T follicular helper cell (primary cell): ENCODE measurements around the gene MRPS25.
"Not testable (repeated sequence)": the region's sequence is repeated elsewhere in the genome, so short reads cannot be mapped to it uniquely, and the experiment has no call there.

Experiments
- DNase-seq: peaks from one replicate; pipeline ENCODE4 v3.0.0-alpha.2; 2020; ENCODE audit warnings: low read depth

Gene MRPS25

DNA sequence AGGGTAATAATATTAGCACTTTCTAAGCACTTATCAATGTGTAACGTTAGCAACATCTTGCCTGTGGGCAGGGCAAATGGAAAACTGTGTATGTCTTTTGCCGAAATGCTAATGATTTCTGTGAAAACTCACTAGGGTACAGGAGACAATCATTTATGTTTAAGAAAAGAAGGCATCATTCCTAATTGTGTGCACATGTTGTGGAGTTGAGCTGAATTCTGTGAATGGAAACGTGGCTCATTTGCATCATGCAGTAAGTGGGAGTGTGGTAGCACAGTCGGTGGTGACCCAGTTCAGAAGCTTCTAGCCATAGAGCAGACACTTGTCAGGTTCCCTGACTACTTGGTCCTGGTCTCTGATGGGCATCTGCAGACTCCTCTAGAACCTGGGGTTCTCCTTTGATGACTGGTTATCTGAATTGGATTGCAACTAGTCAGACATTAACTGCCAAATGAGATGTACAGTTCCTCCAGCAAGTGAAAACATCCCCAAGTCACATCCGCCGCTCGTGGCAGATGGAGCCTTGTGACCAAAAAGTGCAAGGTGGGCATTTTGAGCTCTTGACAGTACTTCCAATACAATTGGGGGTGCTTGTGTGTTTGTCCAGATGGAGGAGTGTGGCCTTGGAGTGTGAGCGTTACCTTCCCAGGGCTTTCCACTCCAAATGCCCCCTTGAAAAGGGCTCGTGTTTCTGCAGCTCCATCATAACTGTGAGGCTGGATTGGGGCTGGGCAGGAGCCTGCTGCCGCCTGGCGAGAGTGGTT, 21.5 kb downstream of the MRPS25 start:
- DNase-seq = no peak

DNA sequence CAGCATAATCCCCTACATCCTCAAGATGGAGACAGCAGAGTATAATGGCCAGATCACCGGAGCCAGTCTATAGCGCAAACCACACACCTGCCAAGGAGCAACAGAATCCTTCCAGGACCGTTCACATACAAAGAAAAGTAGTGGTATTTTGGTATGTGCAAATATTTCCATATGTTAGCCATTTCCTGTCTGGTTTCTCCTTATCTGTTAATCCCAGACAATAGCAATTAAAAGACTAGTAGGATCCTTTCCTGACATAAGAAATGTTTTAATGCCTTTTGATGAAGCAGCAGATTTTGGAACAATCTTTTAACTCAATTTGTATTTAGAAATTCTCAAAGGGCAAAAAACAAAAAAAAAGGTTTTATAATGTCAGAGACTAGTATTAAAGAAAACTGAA, 22.2 kb downstream of the MRPS25 start:
- DNase-seq = no peak

DNA sequence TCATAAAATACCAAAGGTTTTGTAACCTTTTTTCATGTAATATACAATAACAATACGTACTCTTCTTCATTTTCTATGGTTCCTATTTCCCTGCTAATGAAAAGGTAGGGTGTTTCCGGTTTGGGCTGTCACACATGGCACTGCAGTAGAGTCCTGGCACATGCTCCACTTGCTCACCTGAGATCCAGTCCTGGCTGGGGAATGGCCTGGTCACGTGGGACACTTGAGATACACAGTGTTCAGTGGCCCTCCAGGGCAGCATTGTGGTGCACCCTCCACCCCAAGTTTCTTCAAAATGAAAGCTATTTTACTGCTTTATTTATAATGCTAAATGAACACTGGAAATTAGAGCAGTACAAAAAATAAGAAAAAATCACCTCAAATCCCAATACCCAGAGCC, 23.2 kb downstream of the MRPS25 start:
- DNase-seq = no peak

DNA sequence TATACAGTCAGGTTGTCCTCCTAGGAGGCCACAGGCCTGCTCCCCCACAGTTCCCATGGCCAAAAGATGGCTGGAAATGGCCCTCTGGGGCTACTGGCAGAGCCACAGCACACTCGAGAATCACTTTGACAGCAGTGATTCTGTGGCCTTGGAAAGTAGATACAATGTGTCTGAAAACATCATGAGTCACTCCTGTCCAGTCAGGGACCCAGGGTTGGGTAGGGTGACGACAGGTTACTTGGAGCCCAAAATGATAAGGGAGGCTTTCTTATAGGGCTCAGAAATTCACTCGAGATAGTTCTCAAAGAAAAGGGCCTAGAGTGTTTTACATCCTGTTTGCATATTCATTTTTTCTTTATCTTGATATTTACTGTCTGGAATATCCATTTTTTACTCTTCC, 24.3 kb downstream of the MRPS25 start:
- DNase-seq = no peak

DNA sequence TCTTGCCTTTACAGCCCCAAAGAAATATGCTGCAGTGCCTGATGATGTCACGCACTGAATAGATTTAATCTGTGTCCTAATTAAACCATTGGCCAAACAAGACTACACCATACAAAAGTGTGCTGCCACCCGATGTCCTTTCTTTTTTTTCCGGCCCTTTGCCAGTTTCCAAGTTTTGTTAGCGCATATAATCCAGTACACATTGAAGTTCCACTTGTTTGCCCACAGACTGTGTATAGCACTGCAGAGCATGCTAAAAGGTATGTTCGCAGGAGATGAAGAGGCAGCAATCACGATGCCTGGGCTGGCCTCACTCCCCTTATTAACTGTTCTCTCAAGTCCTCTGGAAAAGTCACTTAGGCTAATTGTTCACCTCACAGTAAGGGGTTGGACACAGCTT, 26.8 kb downstream of the MRPS25 start:
- no peak for DNase-seq

DNA sequence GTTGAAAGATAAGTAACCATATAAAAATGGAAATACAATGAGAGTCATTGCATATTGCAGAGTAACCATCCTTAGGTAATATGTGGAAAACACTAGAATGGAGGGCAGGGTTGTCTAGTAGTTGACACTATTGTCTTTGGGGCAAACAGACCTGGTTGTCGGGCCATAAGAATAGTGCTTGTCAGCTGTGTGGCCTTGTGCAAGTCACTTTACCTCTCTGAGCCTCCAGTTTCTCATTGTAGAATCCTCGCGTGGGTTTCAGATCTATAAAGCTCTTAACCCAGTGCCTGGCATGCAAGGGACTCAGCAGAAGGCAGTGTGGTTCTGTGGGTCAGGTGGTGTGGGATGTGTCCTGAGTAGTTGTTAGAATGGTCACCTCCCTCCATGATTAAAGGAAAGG, 32.0 kb downstream of the MRPS25 start:
- DNase-seq = no peak

DNA sequence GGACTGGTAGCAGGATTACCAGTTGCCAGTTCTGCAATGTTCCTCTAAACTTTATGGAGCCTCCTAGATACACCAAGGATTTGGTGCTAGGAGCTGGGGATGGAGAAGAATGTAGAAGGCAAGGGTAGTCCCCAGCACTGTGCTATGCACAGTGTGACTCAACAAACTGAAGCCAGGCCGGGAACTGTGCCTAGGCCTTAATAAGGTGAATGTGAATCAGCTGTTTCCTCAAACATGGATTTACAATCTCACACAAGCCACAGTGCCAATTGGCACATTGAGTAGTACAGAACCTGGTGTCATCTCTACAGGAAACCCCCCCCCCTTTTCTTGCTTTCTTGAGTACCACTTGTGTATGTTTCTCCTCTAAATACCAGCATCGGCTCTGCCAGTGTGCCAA, 32.5 kb downstream of the MRPS25 start:
- DNase-seq = no peak

DNA sequence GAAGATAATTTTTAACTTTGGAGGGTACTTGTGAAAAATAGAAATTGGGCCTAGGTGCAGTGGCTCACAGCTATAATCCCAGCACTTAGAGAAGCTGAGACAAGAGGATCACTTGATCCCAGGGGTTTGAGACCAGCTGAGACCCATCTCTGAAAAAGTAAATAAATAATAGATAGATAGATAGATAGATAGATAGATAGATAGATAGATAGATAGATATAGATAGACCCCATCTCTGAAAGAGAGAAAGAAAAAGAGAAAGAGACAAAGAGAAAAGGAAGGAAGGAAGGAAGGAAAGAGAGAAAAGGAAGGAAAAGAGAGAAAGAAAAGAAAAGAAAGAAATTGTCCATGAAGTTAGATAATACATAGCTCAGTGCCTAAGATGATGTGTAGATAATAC, 35.5 kb downstream of the MRPS25 start:
- no peak for DNase-seq

DNA sequence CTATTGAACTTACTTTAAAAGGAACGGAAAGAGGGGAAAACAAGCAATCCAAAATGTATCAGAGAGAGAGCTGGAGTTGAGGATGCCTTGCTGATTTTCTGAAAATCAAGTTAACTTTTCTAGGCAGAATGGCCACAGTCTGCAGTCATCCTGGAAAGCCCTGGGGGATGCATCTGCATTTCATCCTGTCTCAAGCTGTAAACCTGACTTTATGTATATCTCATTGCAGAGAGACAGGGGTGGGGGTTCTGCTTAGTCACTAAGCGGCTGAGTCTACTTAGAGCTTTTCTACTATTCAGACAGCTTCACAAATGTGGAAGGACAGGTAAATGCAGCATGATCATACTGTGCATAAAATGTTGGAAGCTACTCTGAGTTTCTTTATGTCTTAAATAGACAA, 41.4 kb downstream of the MRPS25 start:
- DNase-seq = no peak

DNA sequence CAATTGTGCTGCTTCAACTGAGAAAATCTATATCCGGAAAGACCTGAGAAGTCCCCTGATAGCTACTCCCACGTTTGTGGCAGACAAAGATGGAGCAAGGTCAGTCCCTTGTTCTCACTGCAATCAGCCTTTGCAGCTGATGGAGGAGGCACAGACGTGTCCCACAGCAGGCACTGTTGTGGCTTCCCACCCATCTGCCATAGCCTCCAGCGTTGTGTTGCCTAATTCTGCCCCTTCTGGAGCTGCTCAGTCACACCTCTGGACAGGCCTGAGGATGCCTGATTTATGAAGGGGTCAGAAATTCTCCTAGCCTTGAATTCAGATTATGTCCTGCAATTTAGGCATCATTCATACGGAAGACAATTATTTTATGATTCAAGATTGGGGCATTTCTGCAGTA, 41.9 kb downstream of the MRPS25 start:
- DNase-seq = no peak

DNA sequence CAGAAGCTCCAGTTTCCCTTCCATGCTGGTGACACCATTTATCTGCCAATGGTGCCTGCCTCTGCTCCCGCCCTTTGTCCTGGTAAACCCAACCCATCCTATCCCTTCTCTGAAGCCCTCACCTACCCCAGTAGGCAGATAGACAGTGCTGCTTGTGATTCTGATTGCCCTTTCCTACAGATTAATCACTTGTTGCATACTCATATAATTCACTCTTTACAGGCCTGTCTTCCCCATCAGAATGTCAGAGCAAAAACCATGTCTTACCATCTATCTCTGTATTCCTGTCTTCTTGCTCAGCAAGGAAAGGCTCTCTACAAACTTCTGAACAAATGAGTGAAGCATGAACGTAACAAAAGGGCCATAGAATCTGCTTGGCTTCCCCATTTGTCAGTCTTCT, 47.9 kb downstream of the MRPS25 start:
- no peak for DNase-seq

DNA sequence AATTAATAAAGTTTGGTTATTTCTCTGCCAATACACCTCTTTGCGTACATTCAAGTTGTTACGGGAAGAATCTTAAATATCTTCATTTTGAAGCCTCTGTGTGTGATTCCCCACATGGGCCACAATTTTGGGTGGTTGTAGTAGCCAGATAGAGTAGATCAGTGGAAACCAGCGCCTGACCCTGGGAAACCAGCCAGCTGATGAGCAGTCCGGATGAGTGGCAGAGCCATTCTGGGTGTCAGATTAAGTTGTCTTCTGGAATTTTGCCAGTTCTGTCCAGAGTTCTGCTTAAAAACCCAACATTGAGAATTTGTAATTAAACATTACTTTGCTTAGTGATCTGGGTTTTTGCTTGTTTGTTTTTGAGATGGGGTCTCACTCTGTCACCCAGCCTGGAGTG, 49.7 kb downstream of the MRPS25 start:
- DNase-seq = no peak

DNA sequence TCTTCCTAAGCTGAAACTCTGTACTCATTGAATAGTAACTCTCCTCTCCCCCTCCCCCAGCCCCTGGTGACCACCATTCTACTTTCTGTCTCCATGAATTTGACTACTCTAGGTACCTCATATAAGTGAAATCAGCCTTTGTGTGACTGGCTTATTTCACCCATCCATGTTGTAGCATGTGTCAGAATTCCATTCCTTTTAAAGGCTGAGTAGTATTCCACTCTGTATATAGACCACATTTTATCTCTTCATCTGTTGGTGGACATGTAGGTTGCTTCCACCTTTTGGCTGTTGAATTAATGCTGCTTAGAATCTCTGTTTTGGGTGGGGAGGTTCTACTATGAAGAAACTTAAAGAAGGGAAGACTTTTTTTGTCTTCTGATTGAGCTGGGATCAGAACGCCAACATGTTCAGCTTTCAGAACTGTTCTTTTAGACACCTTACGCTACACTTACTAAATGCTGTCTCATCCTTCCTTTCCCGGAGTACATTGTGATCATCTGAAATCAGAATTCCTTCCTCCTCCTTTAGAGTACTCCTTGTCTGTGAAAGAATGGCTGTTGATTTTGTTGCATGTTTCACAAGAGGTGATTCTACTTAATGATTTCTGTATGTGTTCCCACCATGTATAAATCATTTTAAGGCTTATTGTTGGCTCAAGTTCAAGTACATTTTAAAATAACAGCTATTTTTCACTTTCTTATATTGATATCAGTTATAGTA, 50.3 kb downstream of the MRPS25 start:
- no peak for DNase-seq

DNA sequence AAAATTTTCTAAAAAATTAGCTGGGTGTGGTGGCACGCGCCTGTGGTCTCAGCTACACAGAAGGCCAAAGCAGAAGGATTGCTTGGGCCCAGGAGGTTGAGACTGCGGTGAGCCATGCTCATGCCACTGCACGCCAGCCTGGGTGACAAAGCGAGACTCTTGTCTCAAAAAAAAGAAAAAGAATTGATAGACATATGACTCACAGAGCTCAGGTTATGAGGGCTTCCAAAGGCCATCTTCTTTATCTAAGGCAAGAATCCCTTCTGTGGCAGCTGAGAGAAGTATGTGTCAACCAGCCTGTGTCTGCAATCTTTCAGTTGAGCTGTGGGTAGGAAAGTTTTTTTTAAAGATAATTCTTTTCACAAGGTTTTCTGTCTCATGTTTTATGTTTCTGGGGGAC, 53.9 kb downstream of the MRPS25 start:
- no peak for DNase-seq

DNA sequence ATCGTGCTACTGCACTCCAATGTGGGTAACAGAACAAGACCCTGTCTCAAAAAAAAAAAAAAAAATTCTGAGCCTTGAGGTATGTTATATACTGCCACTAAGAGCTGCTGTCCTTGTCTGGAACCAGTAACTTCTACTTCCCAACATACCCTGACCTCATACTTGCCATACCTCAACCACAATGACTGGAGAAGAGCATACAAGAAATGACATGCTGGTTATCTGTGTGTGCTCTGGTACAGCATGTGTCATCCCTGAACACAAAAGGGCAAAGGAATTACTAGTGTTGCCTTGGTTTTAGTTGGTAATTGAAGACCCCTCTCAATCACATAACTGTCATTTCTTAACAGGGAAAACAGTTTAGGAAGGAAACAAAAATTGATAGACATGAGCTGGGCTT, 54.5 kb downstream of the MRPS25 start:
- no peak for DNase-seq

DNA sequence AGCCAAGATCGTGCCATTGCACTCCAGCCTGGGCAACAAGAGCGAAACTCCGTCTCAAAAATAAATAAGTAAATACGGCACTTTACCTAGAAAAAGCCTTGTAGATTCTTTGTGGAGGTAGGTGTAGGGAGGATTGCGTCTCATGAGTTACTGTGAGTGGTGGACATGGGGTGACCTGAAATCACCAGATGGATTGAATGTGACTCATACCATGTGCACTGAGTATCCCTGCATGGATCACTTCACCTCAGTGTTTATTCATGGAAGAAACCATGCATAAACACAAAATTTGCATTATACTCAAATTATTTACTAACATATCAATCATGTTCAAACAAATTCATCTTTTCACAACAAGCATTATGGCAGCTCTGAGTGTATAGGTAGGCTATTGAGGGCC, 55.9 kb downstream of the MRPS25 start:
- no peak for DNase-seq

DNA sequence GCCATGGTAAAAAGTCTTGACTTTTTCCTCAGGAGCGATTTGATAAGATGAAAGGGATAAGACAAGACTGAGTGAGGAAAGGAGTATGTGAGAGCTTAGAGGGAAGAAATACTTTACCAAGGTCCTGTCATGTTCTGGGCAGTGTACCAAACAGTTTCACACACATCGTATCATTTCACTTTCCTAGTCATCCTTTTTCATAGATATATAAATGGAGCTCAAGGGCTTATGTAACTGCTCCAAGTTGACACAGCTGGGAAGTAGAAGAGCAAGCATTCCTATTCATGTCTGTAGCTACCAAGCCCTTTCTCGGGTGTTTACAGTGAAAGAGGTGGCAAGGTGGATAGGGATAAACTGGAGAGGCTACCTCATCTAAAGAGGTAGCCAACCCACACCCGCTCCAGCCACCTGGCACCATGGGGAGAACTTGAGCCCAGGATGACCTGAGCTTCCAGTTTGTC, 57.4 kb downstream of the MRPS25 start:
- DNase-seq = no peak

DNA sequence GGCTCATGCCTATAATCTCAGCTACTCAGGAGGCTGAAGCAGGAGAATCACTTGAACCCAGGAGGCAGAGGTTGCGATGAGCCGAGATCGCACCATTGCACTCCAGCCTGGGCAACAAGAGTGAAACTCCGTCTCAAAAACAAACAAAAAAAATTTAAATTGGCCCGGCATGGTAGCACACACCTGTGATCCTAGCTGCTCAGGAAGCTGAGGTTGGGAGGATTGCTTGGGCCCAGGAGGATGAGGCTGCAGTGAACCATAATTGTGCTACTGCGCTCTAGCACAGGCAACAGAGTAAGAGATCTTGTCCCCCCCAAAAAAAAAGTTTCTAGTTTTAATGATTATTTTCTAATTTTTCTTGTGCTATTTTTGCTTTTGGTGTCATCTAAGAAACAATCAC, 65.9 kb downstream of the MRPS25 start:
- DNase-seq = not testable (repeated sequence)
